PC-3 (cell line): Measurements from ENCODE around the gene MED8. TPM values are rescaled to one million over a fixed set of nuclear protein-coding genes. Genes with fewer than 3 reads are reported as not detected.

Experiments
- ATAC-seq: fragments of 200-7000 bp; cut with Tn5 transposase; 2 replicates; pipeline ENCODE4 v1.9.1; 2020; ENCODE audit warnings: mild to moderate bottlenecking, moderate library complexity
- BruUV-seq: library from RNA; stranded (reverse); fragments of 400-500 nt; replicated peaks from 2 replicates; lab custom pipeline; 2021; lab: Mats Ljungman, UMichigan
- CTCF ChIA-PET: fragments of 300-600 bp; sonication (Branson Sonifier 250); formaldehyde crosslinking; loops from one replicate; lab custom pipeline; 2022; ENCODE audit warnings: antibody characterized with exemption; lab: Charles Lee
- POLR2A ChIA-PET: fragments of 300-600 bp; sonication (Branson Sonifier 250); formaldehyde crosslinking; loops from one replicate; lab custom pipeline; 2022; ENCODE audit warnings: antibody characterized with exemption; ENCODE audit not compliant: unreplicated experiment; lab: Charles Lee
- DNase-seq: peaks from one replicate; pipeline ENCODE4 v3.0.0-alpha.2; 2015
- H2AFZ ChIP-seq: fragments of 300-600 bp; sonication (generic); 2 replicates; pipeline ENCODE4 v1.6.0; 2016; ENCODE audit warnings: antibody characterized with exemption, low read length
- H3F3A ChIP-seq: fragments of 300-600 bp; sonication (generic); one replicate; pipeline ENCODE4 v1.6.0; 2017; ENCODE audit warnings: antibody characterized with exemption, low read length, control low read depth, mild to moderate bottlenecking; ENCODE audit not compliant: unreplicated experiment
- H3K27ac ChIP-seq: fragments of 300-600 bp; sonication (generic); 2 replicates; pipeline ENCODE4 v1.5.1; 2016; ENCODE audit warnings: mild to moderate bottlenecking, low read length
- H3K27me3 ChIP-seq: fragments of 300-600 bp; sonication (generic); 2 replicates; pipeline ENCODE4 v1.6.1; 2016; ENCODE audit warnings: low read length, mixed read lengths
- H3K36me3 ChIP-seq: fragments of 300-600 bp; sonication (generic); 2 replicates; pipeline ENCODE4 v1.6.1; 2016; ENCODE audit warnings: low read depth, mixed run types, low read length, mixed read lengths
- H3K4me1 ChIP-seq: fragments of 300-600 bp; sonication (generic); 2 replicates; pipeline ENCODE4 v1.5.1; 2016; ENCODE audit warnings: low read length; ENCODE audit not compliant: insufficient read depth
- H3K4me2 ChIP-seq: fragments of 300-600 bp; sonication (generic); 2 replicates; pipeline ENCODE4 v1.6.0; 2016; ENCODE audit warnings: low read length
- H3K4me3 ChIP-seq: fragments of 300-600 bp; sonication (generic); 2 replicates; pipeline ENCODE4 v1.5.1; 2016; ENCODE audit warnings: mild to moderate bottlenecking, low read length, mixed read lengths
- H3K79me2 ChIP-seq: fragments of 300-600 bp; sonication (generic); 2 replicates; pipeline ENCODE4 v1.6.1; 2017; ENCODE audit warnings: low read length, mixed read lengths
- H3K9ac ChIP-seq: fragments of 300-600 bp; sonication (generic); 2 replicates; pipeline ENCODE4 v1.6.0; 2016; ENCODE audit warnings: mild to moderate bottlenecking, low read length
- H3K9me2 ChIP-seq: fragments of 300-600 bp; sonication (generic); replicated peaks from 2 replicates; pipeline ENCODE4 v1.6.1; 2016; ENCODE audit warnings: mixed run types, low read length, mixed read lengths
- H3K9me3 ChIP-seq: fragments of 300-600 bp; sonication (generic); 2 replicates; pipeline ENCODE4 v1.6.1; 2016; ENCODE audit warnings: low read length, mixed read lengths
- H4K20me1 ChIP-seq: fragments of 300-600 bp; sonication (generic); 2 replicates; pipeline ENCODE4 v1.6.1; 2016; ENCODE audit warnings: low read length, mixed read lengths
- CTCF ChIP-seq: fragments of 300-600 bp; sonication (generic); conservative IDR thresholded peaks from 2 replicates; pipeline ENCODE4 v1.5.1; 2017; ENCODE audit warnings: antibody characterized with exemption, low read depth, mild to moderate bottlenecking, low read length
- EZH2 ChIP-seq: fragments of 300-600 bp; sonication (generic); IDR thresholded peaks from one replicate; pipeline ENCODE4 v1.6.1; 2017; ENCODE audit warnings: antibody characterized with exemption, mild to moderate bottlenecking, low read length; ENCODE audit not compliant: unreplicated experiment
- EZH2phosphoT487 ChIP-seq: fragments of 300-600 bp; sonication (generic); IDR thresholded peaks from 2 replicates; pipeline ENCODE4 v1.6.1; 2018; ENCODE audit warnings: mild to moderate bottlenecking, antibody characterized with exemption, low read length, borderline replicate concordance
- intact Hi-C: fragments of 100-400 bp; cut with micrococcal nuclease; formaldehyde crosslinking; loops from 2 replicates; pipeline ENCODE4 v1.9.0; 2023
- total RNA-seq: library from RNA; depleted of rRNA; stranded (reverse); fragments of >200 nt; gene quantifications from 2 replicates; pipeline ENCODE4 v1.2.3, GENCODE V29; 2014

The MED8 gene
- total RNA-seq, 1 experiment from 2014 or later = 41.8 TPM

- Histone ChIP-seq H2AFZ (no peak overlapping the region), H3K79me2 (peaks cover 43% of the 10 kb centered on the region), H4K20me1 (peaks cover 13% of the 10 kb centered on the region), H3K4me2 (peak overlapping the region; percentile 97; the same call in 1 of the 2 replicates), H3K4me3 (no peak overlapping the region), H3K9me3 (no peaks in the 10 kb centered on the region), H3K27me3 (no peaks in the 10 kb centered on the region), H3K9ac (no peak overlapping the region), H3K27ac (no peak overlapping the region), H3K36me3 (peaks cover 29% of the 10 kb centered on the region), H3K9me2 (no peaks in the 10 kb centered on the region), H3K4me1 (peaks cover 25% of the 10 kb centered on the region), H3F3A (peaks cover 7% of the 10 kb centered on the region)
- DNase-seq (no peak), ATAC-seq (no peak)
- CTCF ChIA-PET = no interaction called here
- intact Hi-C loops = no loop called here
- POLR2A ChIA-PET = no interaction called here
- BruUV-seq = no TSS peak
- TF ChIP-seq EZH2 (no peak), CTCF (no peak), EZH2phosphoT487 (no peak)
Observed at GRCh38 chr1:43357251-43357650, 32.3 kb downstream of the MED8 start.

GRCh38 chr1:43354936-43355335 lies 34.7 kb downstream of the MED8 start:
- POLR2A ChIA-PET = no interaction called here
- Histone ChIP-seq H3K9me2 (no peaks in the 10 kb centered on the region), H3K9me3 (no peaks in the 10 kb centered on the region), H3K4me2 (no peak overlapping the region), H3K9ac (no peak overlapping the region), H3K36me3 (peaks cover 6% of the 10 kb centered on the region), H3K4me1 (peaks cover 9% of the 10 kb centered on the region), H2AFZ (no peak overlapping the region), H3F3A (no peaks in the 10 kb centered on the region), H3K27ac (no peak overlapping the region), H4K20me1 (no peaks in the 10 kb centered on the region), H3K79me2 (peaks cover 20% of the 10 kb centered on the region), H3K4me3 (no peak overlapping the region), H3K27me3 (no peaks in the 10 kb centered on the region)
- CTCF ChIA-PET = no interaction called here
- ATAC-seq = no peak
- peak; percentile 20 for DNase-seq
- intact Hi-C loops = no loop called here
- no TSS peak for BruUV-seq
- TF ChIP-seq EZH2 = no peak
- no peak for TF ChIP-seq EZH2phosphoT487
- no peak for TF ChIP-seq CTCF

GRCh38 chr1:43354471-43354870 lies 35.1 kb downstream of the MED8 start:
- Histone ChIP-seq H3K4me3 (no peak overlapping the region), H3K79me2 (peaks cover 15% of the 10 kb centered on the region), H3K27ac (no peak overlapping the region), H3K36me3 (peaks cover 1% of the 10 kb centered on the region; the same call in 1 of the 2 replicates), H2AFZ (no peak overlapping the region), H3K4me1 (peaks cover 14% of the 10 kb centered on the region), H3K27me3 (no peaks in the 10 kb centered on the region), H3F3A (no peaks in the 10 kb centered on the region), H3K9ac (no peak overlapping the region), H3K9me3 (no peaks in the 10 kb centered on the region), H3K9me2 (no peaks in the 10 kb centered on the region), H4K20me1 (no peaks in the 10 kb centered on the region), H3K4me2 (no peak overlapping the region)
- DNase-seq (no peak), ATAC-seq (no peak)
- CTCF ChIA-PET = no interaction called here
- BruUV-seq = no TSS peak
- POLR2A ChIA-PET = no interaction called here
- TF ChIP-seq EZH2phosphoT487 (no peak), EZH2 (no peak), CTCF (no peak)
- intact Hi-C loops = no loop called here
